ACHN (cell line): ENCODE measurements around the gene ASCL2.

Experiments
- DNase-seq: peaks from one replicate; pipeline ENCODE4 v3.0.0-alpha.2; 2015
- in situ Hi-C: cut with HindIII; loops from 2 replicates; pipeline ENCODE4 v1.10.0; 2017; ENCODE audit warnings: low sequenced_read_pairs, low pct_ligation_motif_present, low pct_unique_long_range_greater_than_20kb

The ASCL2 gene

DNA sequence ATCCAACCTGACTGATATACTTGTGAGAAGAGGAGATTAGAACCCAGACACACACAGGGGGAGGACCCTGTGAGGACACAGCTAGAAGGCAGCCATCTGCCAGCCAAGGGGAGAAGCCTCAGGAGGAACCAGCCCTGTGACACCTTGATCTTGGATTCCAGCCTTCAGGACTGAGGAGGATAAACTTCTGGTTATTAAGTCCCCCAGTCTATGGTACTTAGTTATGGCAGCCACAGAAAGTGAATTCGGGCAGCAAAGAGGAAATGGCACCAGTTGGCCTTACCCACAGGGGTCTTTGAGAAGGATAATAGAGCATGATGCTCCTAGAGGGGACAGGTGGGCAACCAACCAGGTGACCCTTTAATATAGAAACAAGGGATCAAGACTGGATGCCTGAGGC is 49.4 kb downstream of the ASCL2 start:
- in situ Hi-C loops = no loop called here
- DNase-seq = no peak

DNA sequence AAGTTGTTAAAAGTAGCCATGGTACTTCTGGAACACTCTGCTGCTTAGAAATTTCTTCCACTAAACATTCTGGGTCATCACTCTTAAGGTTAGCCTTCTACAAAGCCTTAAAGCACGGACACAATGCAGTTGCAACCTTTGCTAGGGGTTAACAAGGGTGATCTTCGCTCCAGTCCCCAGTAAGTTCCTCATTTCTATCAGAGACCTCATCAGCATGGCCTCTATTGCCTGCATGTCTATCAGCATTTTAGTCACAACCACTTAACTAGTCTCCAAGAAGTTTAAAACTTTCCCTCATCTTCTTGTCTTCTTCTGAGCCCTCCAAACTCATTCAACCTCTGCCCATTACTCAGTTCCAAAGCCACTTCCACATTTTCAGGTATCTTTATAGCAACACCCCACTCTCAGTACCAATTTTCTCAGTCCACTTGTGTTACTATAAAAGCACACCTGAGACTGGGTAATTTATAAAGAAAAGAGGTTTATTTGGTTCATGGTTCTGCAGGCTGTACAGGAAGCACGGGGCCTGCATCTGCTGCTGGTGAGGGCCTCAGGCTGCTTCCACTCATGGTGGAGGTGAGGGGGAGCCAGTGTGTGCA is 50.1 kb downstream of the ASCL2 start:
- in situ Hi-C loops = no loop called here

GRCh38 chr11:2219318-2220017 is 50.9 kb downstream of the ASCL2 start:
- no peak for DNase-seq
- in situ Hi-C loops = no loop called here

More for the DNA sequence above, 50.1 kb downstream of the ASCL2 start:
- DNase-seq = no peak
